ENCODE data around the gene ADGRF5.

DNA sequence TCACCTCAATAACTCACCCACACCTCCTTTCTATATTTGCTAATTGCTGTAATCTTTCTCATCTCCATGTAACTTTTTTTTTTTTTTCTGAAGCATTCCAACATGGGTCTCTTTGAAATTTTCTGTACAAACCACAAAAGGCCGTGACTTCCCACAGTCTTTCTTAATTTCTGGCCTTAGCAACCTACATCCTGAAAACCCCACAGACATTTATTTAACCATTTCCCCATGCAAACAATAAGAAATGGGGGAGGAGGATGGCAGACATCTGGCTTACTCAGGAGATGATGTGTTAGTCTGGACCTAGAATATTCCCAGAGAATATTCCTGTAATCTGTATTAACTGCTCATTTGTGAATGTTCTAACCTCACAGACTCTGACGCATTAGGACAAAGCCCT is 70.9 kb downstream of the ADGRF5 start:
- TF ChIP-seq, protein P1, sequence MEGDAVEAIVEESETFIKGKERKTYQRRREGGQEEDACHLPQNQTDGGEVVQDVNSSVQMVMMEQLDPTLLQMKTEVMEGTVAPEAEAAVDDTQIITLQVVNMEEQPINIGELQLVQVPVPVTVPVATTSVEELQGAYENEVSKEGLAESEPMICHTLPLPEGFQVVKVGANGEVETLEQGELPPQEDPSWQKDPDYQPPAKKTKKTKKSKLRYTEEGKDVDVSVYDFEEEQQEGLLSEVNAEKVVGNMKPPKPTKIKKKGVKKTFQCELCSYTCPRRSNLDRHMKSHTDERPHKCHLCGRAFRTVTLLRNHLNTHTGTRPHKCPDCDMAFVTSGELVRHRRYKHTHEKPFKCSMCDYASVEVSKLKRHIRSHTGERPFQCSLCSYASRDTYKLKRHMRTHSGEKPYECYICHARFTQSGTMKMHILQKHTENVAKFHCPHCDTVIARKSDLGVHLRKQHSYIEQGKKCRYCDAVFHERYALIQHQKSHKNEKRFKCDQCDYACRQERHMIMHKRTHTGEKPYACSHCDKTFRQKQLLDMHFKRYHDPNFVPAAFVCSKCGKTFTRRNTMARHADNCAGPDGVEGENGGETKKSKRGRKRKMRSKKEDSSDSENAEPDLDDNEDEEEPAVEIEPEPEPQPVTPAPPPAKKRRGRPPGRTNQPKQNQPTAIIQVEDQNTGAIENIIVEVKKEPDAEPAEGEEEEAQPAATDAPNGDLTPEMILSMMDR (IDR thresholded peaks at IDR 0.05) = no peak
- no peak for TF ChIP-seq POLR2A (IDR thresholded peaks at IDR 0.05)

Measured in testis (tissue), 2 donors.